ENCODE results near the gene ZNF292. TPM values are rescaled to one million over a fixed set of nuclear protein-coding genes. Genes with fewer than 3 reads are reported as not detected.

Gene ZNF292
- total RNA-seq, 2 experiments from 2014 or later = 81.5 to 82.5 TPM

DNA sequence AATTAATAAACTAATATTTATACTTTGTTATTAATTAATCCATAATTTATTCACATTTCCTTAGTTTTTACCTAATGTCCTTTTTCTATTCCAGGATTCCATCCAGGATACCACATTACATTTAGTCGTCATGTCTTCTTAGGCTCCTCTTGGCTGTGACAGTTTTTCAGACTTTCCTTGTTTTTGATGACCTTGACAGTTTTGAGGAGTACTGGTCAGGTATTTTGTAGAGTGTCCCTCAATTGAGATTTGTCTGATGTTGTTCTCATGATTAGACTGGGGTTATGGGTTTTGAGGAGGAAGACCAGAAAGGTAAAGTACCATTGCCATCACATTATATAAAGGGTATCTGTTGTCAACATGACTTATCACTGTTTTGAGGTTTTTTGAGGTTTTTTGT is 67.3 kb downstream of the ZNF292 start:
- no peaks in the 10 kb centered on the region for H3K9me3 Mint-ChIP-seq
- CTCF ChIA-PET = interaction anchor here (1.4 kb wide), 1 partner anchor 15 kb away, joined by 5 read pairs; no protein-coding TSS in a partner anchor
- intact Hi-C loops (cut with DNase I, micrococcal nuclease) = no loop called here
- Histone ChIP-seq H3K27ac (ENCODE audit: low read depth in 1 of 2, low read length in 2 of 2) (no peak overlapping the region), H3K9me3 (ENCODE audit: control insufficient read depth in 1 of 2, insufficient read depth in 1 of 2, low read length in 2 of 2) (no peaks in the 10 kb centered on the region), H3K4me3 (ENCODE audit: low read length) (no peak overlapping the region), H3K27me3 (ENCODE audit: control insufficient read depth in 1 of 2, insufficient read depth in 2 of 2, low read length in 2 of 2) (no peaks in the 10 kb centered on the region), H3K36me3 (ENCODE audit: insufficient read depth, low read length) (peaks cover 52% of the 10 kb centered on the region), H3K4me1 (ENCODE audit: insufficient read depth, low read length) (no peaks in the 10 kb centered on the region)
- peaks cover 88% of the 10 kb centered on the region for H3K36me3 Mint-ChIP-seq (ENCODE audit: low read depth)
- POLR2A ChIA-PET = no interaction called here
- no peak overlapping the region for H3K27ac Mint-ChIP-seq
- ATAC-seq (ENCODE audit: poor library complexity) (no peak), DNase-seq (no peak)
- TF ChIP-seq, protein P1, sequence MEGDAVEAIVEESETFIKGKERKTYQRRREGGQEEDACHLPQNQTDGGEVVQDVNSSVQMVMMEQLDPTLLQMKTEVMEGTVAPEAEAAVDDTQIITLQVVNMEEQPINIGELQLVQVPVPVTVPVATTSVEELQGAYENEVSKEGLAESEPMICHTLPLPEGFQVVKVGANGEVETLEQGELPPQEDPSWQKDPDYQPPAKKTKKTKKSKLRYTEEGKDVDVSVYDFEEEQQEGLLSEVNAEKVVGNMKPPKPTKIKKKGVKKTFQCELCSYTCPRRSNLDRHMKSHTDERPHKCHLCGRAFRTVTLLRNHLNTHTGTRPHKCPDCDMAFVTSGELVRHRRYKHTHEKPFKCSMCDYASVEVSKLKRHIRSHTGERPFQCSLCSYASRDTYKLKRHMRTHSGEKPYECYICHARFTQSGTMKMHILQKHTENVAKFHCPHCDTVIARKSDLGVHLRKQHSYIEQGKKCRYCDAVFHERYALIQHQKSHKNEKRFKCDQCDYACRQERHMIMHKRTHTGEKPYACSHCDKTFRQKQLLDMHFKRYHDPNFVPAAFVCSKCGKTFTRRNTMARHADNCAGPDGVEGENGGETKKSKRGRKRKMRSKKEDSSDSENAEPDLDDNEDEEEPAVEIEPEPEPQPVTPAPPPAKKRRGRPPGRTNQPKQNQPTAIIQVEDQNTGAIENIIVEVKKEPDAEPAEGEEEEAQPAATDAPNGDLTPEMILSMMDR (IDR thresholded peaks at IDR 0.05) = no peak
- no peaks in the 10 kb centered on the region for H3K27me3 Mint-ChIP-seq
- H3K4me3 Mint-ChIP-seq = no peak overlapping the region
- H3K4me1 Mint-ChIP-seq (ENCODE audit: low read depth) = peaks cover 4% of the 10 kb centered on the region

DNA sequence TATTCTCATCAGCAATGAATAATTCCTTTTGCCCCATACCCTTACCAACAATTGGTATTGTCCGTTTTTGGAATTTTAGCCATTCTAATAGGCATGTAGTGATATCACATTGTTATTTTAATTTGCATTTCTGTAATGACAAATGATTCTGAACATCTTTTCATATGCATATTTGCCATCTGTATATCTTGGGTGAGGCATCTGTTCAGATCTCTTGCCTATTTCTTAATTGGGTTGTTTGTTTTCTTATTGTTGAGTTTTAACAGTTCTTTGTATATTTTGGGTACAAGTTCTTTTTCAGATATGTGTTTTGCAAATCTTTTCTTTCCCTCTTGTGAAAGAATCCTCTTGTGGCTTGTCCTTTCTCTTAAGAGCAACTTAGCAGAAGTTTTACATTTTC is 69.6 kb downstream of the ZNF292 start:
- H3K4me3 Mint-ChIP-seq = no peak overlapping the region
- H3K4me1 ChIP-seq (ENCODE audit: insufficient read depth, low read length) = no peaks in the 10 kb centered on the region
- no peak overlapping the region for H3K27ac ChIP-seq (ENCODE audit: low read depth in 1 of 2, low read length in 2 of 2)
- H3K4me1 Mint-ChIP-seq (ENCODE audit: low read depth) = peaks cover 4% of the 10 kb centered on the region
- no peaks in the 10 kb centered on the region for H3K9me3 ChIP-seq (ENCODE audit: control insufficient read depth in 1 of 2, insufficient read depth in 1 of 2, low read length in 2 of 2)
- POLR2A ChIA-PET = no interaction called here
- no peak for ATAC-seq (ENCODE audit: poor library complexity)
- peaks cover 49% of the 10 kb centered on the region for H3K36me3 ChIP-seq (ENCODE audit: insufficient read depth, low read length)
- intact Hi-C loops (cut with DNase I, micrococcal nuclease) = no loop called here
- no peaks in the 10 kb centered on the region for H3K27me3 ChIP-seq (ENCODE audit: control insufficient read depth in 1 of 2, insufficient read depth in 2 of 2, low read length in 2 of 2)
- H3K27me3 Mint-ChIP-seq = no peaks in the 10 kb centered on the region
- CTCF ChIA-PET = interaction anchor here (1.0 kb wide), 1 partner anchor 9 kb away, joined by 3 read pairs; no protein-coding TSS in a partner anchor
- no peaks in the 10 kb centered on the region for H3K9me3 Mint-ChIP-seq
- no peak overlapping the region for H3K4me3 ChIP-seq (ENCODE audit: low read length)
- DNase-seq = no peak
- TF ChIP-seq, protein P1 (IDR thresholded peaks at IDR 0.05) = no peak
- peaks cover 88% of the 10 kb centered on the region for H3K36me3 Mint-ChIP-seq (ENCODE audit: low read depth)
- H3K27ac Mint-ChIP-seq = no peak overlapping the region

DNA sequence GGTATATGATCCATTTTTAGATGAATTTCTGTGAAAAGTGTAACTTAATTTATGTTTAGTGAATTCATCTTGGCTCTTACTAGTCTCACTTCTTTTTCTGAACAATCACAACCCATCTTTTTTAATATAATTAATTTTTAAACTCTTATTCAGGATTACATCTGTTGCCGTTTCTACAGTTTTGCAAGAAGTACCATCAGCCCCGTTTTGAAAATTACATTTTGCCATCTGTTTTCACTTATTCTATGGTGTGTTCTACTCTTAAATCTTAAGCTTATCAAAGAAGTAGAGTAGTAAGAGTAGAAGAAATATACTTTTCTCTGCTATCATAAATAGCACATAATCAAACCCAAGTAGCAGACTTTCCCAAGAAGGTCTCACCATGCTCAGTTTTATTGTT is 70.1 kb downstream of the ZNF292 start:
- Histone ChIP-seq H3K27me3 (ENCODE audit: control insufficient read depth in 1 of 2, insufficient read depth in 2 of 2, low read length in 2 of 2) (no peaks in the 10 kb centered on the region), H3K36me3 (ENCODE audit: insufficient read depth, low read length) (peaks cover 46% of the 10 kb centered on the region), H3K27ac (ENCODE audit: low read depth in 1 of 2, low read length in 2 of 2) (no peak overlapping the region), H3K4me1 (ENCODE audit: insufficient read depth, low read length) (no peaks in the 10 kb centered on the region), H3K4me3 (ENCODE audit: low read length) (no peak overlapping the region), H3K9me3 (ENCODE audit: control insufficient read depth in 1 of 2, insufficient read depth in 1 of 2, low read length in 2 of 2) (no peaks in the 10 kb centered on the region)
- TF ChIP-seq, protein P1 (IDR thresholded peaks at IDR 0.05) = no peak
- ChIA-PET POLR2A (interaction anchor here (0.7 to 0.8 kb wide), 2 partner anchors 11 to 34 kb away, joined by 3 read pairs; no protein-coding TSS in a partner anchor), CTCF (no interaction called here)
- H3K9me3 Mint-ChIP-seq = no peaks in the 10 kb centered on the region
- intact Hi-C loops (cut with DNase I, micrococcal nuclease) = no loop called here
- no peaks in the 10 kb centered on the region for H3K27me3 Mint-ChIP-seq
- peaks cover 84% of the 10 kb centered on the region for H3K36me3 Mint-ChIP-seq (ENCODE audit: low read depth)
- no peak overlapping the region for H3K27ac Mint-ChIP-seq
- DNase-seq = no peak
- peaks cover 4% of the 10 kb centered on the region for H3K4me1 Mint-ChIP-seq (ENCODE audit: low read depth)
- H3K4me3 Mint-ChIP-seq = no peak overlapping the region
- no peak for ATAC-seq (ENCODE audit: poor library complexity)
